Measurements from ENCODE around the gene PRKN.
"Not testable (repeated sequence)": the region's sequence is repeated elsewhere in the genome, so short reads cannot be mapped to it uniquely, and the experiment has no call there.

Gene PRKN

GRCh38 chr6:161547617-161548016 lies 1179.9 kb downstream of the PRKN start:
- DNase-seq (ENCODE audit: low read depth in 3 of 3), result no peak

GRCh38 chr6:161546632-161547031 lies 1180.9 kb downstream of the PRKN start:
- DNase-seq (ENCODE audit: low read depth in 3 of 3), result no peak

GRCh38 chr6:161545741-161546140 lies 1181.8 kb downstream of the PRKN start:
- DNase-seq (ENCODE audit: low read depth in 3 of 3), result no peak

- no peak for DNase-seq (ENCODE audit: low read depth in 3 of 3)
These were observed 1182.6 kb downstream of the PRKN start for GRCh38 chr6:161544801-161545480.

- DNase-seq (ENCODE audit: low read depth in 3 of 3), result no peak
These were observed 1183.8 kb downstream of the PRKN start for GRCh38 chr6:161543684-161544309.

GRCh38 chr6:161542346-161542980 lies 1185.1 kb downstream of the PRKN start:
- no peak for DNase-seq (ENCODE audit: low read depth in 3 of 3)

GRCh38 chr6:161540532-161540931 lies 1187.0 kb downstream of the PRKN start:
- no peak for DNase-seq (ENCODE audit: low read depth in 3 of 3)

- no peak for DNase-seq (ENCODE audit: low read depth in 3 of 3)
These were observed 1191.3 kb downstream of the PRKN start for GRCh38 chr6:161536224-161536630.

GRCh38 chr6:161534264-161534873 lies 1193.2 kb downstream of the PRKN start:
- DNase-seq (ENCODE audit: low read depth in 3 of 3), result no peak

GRCh38 chr6:161533266-161533665 lies 1194.3 kb downstream of the PRKN start:
- no peak for DNase-seq (ENCODE audit: low read depth in 3 of 3)

GRCh38 chr6:161532536-161532935 lies 1195.0 kb downstream of the PRKN start:
- DNase-seq (ENCODE audit: low read depth in 3 of 3), result no peak

- DNase-seq (ENCODE audit: low read depth in 3 of 3), result no peak
These were observed 1200.8 kb downstream of the PRKN start for GRCh38 chr6:161526794-161527193.

- DNase-seq (ENCODE audit: low read depth in 3 of 3), result no peak
These were observed 1204.2 kb downstream of the PRKN start for GRCh38 chr6:161523362-161523761.

GRCh38 chr6:161522276-161522675 lies 1205.3 kb downstream of the PRKN start:
- no peak for DNase-seq (ENCODE audit: low read depth in 3 of 3)

- no peak for DNase-seq (ENCODE audit: low read depth in 3 of 3)
These were observed 1216.0 kb downstream of the PRKN start for GRCh38 chr6:161511447-161512095.

- no peak for DNase-seq (ENCODE audit: low read depth in 3 of 3)
These were observed 1219.2 kb downstream of the PRKN start for GRCh38 chr6:161508341-161508740.

- DNase-seq (ENCODE audit: low read depth in 3 of 3), result no peak
These were observed 1220.2 kb downstream of the PRKN start for GRCh38 chr6:161507375-161507774.

- no peak for DNase-seq (ENCODE audit: low read depth in 3 of 3)
These were observed 1224.0 kb downstream of the PRKN start for GRCh38 chr6:161503570-161503969.

- DNase-seq (ENCODE audit: low read depth in 3 of 3), result no peak
These were observed 1228.7 kb downstream of the PRKN start for GRCh38 chr6:161498881-161499280.

- DNase-seq (ENCODE audit: low read depth in 3 of 3), result no peak
These were observed 1229.2 kb downstream of the PRKN start for GRCh38 chr6:161498359-161498758.

- DNase-seq (ENCODE audit: low read depth in 3 of 3), result no peak
These were observed 1230.6 kb downstream of the PRKN start for GRCh38 chr6:161496941-161497340.

GRCh38 chr6:161496271-161496670 lies 1231.3 kb downstream of the PRKN start:
- not testable (repeated sequence) for DNase-seq (ENCODE audit: low read depth in 3 of 3)
